Astrocyte of the hippocampus (primary cell): ENCODE results near the gene PCGF5.
"Not testable (repeated sequence)": the region's sequence is repeated elsewhere in the genome, so short reads cannot be mapped to it uniquely, and the experiment has no call there.

Source experiments
- DNase-seq: peaks from one replicate; pipeline ENCODE4 v3.0.0; 2011; ENCODE audit warnings: low read depth, low spot score

PCGF5 gene

DNA sequence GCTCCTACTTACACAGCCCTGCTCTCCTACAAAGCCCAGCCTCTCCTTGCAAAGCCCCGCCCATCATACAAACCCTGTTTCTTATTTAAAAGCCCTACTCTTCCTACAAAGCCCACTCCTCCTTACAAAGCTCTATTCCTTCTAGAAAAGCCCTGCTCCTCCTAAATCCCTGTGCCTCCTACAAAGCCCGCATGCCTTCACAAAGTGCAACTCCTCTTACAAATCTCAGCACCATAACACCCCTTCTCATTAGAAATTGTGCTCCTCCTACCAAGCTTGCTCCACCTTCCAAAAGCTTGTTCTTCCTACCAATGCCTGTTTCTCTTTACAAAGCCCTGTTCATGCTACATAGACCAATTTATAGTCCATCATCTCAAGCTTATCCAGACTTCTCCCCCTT lies 66.1 kb downstream of the PCGF5 start:
- DNase-seq, result no peak

DNA sequence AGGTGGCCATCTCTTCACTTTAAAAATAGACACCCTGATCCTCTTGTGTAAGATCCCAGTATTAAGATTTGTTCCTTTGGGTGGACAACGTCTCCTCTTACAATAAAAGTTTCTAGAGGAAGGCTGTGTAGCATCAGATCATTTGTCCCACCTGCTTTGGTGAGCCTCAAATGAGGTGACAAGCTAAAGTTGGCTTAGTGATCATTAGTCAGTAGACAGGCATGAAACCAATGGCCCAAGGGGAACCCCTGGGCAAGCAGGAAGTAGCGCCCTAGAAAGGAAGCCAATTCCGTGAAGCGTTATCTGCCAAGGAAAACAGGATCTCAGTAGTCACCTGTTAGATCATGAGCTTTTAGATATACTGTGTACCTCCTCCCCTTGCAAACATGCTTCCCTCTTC lies 66.8 kb downstream of the PCGF5 start:
- no peak for DNase-seq

DNA sequence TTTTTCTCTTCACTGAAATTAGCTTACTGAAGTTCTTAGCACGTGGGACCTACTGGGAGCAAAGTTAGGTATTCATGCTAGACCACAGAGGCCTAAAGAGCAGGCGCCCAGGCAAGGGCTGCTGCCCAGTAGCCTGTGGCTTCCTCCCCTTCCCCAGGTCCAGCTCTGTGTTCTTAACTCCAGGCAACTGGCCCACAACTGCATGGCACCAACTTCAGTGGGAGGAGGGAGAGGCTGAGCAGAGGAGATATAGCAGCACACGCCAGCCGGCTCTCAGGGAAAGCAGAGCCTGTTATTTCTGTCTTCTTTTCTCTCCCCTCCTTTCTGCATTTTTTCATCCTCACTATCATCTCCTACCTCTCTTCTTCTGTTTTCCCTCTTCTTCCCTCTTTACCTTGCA lies 67.4 kb downstream of the PCGF5 start:
- no peak for DNase-seq

DNA sequence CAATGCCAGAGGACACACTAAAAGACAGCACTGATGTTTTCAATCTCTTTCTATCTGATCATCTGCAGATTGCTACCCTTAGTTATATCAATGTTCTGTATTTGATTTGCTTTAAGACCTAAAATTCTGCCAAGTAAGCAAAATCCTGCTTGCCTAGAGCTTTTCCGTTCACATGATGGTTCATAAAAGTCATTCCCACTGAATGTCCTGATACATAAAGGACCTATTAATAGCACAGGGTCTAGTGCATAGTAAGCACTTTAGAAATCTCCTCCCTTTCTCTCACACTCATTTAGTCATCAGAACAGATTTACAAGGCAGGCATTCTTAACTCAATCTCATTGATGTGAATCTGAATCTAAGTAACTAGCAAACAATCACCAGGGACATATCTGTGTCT lies 68.8 kb downstream of the PCGF5 start:
- no peak for DNase-seq

DNA sequence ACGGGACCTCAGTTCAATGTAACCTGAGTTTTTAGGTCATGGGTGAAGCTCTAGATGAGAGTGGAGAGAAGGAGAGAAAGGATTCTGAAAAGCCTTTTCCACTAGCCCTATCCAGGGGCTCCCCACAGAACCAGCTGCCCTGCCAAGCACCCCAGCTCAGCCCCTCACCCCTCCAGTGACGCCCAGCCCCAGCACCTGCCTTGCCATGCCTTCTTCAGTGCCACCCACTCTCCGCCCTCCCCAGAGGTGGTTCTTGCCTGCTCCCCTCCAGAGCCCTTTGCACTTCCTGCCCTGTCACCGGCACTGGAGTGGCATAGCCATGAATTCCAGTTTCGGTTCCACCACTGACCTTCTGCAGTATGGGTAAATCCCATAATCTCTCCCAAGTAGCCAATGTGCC lies 70.1 kb downstream of the PCGF5 start:
- DNase-seq, result no peak

DNA sequence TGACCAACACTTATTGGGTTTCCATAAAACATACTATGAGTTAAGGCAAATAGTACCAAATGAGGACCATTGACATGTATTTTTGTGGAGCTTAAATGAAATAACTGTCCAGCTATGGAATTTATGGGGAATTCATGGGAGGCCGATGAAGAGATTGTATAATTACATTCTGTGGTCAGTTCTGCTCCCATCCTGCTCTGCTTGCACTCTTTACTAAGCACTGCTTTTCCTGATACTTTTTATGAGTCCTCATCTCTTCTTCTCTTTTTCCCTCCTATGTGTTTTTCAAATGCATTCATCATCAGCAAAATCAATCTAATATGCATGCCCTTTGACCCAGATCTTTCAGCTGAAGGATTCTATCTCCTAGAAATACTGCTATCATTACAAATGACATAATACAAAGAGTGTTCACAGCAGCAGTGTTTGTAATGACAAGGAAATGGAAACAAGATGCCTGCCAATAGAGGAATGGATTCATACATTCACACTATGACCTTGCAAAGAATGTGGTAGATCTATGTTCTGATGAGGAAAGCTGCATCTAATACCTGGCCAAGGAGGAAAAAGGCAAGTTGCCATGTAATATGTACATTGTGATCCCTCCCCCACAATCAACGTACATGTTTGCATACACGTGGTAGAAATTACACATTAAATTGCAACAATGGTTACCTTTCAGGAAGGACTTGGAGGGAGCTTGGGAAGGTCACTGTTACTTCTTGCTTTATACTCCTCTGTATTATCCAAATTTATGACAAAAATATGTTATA lies 73.9 kb downstream of the PCGF5 start:
- peak; percentile 14 for DNase-seq

DNA sequence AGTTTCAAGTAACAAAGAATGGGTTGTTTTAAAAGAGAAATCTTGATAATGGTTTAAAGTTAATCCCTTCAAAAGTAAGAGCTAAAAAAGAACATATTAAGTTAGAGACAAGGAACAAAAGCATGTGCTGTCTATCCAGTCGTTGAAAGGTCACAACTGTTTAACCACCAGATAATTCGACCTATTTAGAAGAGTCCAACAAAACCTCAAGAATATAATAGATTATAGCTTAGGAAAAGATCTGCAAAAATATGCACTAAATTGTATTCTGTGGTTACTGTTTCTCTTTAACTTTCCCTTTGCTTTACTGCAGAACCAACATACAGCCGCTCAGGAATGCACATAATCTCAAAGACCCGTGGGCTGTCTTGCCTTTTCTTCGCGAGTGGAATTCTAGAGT lies 74.9 kb downstream of the PCGF5 start:
- DNase-seq, result no peak

DNA sequence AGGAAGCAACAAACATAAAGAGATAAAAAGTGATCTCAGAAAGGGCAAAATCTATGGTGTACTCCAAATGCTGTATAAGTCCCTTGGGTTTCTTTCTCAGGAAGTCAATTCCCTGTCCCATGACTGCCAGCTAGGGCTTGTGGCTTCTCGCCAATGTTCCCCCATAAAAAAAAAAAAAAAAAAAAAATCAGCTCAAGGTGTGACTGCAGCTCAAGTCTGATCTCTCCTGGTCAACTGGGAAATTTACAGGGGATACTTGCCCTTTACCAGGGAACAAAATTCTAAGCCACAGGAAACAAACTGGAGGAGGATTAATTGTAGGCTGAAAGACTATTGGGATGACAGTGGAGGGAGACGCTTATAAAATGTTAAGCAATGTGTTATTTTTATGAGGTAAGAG lies 76.0 kb downstream of the PCGF5 start:
- peak; percentile 52 for DNase-seq

DNA sequence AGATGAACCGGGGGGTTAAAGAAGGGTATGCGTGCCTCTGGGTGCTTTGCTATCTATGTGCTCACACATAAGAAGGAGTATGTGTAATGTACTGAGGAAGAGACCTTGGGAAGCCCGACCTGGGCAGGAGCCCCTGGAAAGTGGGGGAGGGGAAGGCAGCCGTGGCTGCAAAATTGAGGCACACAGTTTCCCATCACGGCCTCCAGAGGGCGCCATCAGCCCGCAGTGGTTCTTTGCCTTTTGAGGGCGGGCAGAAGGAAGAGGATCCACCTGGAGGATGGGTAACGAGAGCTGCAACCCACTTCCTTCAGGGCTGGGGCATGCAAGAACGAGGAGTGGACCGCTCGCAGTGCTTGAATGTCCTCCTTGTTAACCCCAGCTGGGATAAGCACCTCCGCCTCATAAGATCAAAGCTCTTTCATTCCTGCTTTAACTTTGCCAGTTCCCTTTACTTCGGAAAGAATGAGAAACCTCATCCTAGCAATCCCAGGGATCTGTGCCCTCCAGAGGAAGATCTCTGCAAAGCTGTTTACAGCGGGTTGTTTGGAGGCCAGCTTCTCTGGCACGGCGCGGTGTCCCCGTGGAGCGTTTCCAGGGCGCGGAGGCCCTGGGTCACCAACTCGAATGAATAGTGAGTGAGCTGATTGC lies 77.9 kb downstream of the PCGF5 start:
- DNase-seq, result peak; percentile 92

DNA sequence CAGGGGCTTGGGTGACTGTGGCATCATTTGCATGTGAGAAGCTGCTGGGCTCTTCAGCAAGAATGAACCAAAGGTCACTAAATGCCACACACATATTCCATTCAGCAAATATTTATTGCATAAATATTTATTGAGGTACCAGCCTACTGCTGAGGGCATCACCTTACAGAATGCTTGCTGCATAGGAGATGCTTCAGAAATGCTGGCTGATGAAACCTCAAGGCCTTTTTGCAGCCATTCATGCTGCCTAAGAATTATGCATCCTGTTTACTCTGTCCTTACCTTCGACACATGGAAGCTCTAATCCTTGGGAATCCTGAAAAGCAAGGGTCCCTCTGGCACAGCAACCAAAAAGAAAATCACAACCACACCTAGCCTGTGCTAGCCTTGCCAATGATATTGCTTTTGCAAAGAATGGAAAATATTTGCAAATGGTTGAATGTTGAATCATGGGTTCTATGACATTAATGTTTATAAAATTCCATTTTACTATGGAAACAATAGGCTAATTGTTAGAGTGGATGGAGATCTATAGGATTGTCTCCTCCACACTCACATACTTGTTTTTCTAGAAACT lies 79.6 kb downstream of the PCGF5 start:
- DNase-seq, result no peak

DNA sequence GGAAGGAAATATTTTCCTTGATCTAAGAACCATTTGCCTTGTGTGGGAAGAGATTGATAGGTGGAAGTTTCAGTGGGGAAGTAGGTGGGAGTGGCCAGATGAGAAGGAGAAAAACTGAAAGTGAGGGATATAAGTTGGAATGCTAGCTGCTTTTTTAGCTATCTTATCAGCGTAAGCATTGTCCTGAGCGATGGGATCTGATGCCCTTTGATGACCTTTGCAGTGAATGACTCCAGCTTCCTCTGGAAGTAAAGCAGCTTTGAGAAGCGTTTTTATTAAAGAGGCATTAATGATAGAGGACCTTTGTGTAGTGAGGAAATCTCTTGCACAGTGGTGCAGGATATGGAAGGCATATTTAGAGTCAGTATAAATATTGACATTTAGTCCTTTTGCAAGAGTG lies 82.5 kb downstream of the PCGF5 start:
- DNase-seq, result not testable (repeated sequence)

DNA sequence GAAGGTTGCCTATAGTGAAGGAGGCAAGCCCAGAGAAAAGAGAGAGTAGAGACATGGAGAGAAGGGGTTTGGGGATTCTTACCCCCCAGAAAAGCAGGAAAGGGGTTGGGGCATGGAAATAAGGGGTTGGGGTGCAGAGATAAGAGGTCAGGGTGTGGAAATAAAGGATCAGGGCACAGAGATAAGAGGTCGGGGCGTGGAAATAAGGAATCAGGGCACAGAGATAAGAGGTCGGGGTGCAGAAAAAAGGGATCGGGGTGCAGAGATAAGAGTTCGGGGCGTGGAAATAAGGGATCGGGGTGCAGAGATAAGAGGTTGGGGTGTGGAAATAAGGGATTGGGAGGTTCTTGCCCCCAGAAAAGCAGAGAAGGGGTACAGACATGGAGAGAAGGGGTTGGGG lies 85.5 kb downstream of the PCGF5 start:
- DNase-seq, result not testable (repeated sequence)

DNA sequence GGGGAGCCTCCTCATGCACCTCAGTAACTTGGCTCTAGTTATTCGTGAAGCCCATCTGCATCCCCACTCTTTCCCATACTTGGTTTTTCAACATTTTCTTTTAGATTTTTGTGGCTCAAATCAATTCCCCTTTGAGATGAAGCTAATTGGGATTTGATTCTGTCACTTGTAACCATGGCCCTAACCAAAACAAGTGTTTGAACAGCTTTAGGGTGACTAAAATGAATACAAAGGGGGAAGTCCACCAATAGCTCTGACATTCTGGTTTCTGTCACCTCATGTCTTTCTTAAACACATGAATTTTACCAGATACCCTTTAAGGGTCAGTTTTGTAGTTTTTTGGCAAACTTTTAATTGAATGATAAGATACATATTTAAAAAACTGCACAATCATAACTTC lies 87.0 kb downstream of the PCGF5 start:
- DNase-seq, result no peak

DNA sequence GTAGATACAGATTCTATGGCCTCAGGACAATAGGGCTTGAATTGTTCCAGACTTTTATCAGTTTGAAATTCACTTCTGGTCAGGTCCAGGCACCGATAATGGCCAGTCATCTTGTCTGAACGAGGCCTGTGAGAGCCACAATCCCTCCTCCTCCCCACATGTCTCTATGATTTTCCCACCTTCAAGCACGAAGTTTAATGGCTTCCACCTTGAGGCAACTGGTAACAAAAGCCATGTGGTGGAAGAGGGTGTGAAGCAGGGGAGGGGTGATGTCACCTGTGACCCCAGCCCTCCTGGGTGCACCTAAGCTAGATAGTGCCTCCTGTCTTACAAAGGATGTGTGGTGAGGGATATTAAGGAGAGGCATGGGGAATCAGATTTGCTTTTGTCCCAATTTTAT lies 89.2 kb downstream of the PCGF5 start:
- no peak for DNase-seq

DNA sequence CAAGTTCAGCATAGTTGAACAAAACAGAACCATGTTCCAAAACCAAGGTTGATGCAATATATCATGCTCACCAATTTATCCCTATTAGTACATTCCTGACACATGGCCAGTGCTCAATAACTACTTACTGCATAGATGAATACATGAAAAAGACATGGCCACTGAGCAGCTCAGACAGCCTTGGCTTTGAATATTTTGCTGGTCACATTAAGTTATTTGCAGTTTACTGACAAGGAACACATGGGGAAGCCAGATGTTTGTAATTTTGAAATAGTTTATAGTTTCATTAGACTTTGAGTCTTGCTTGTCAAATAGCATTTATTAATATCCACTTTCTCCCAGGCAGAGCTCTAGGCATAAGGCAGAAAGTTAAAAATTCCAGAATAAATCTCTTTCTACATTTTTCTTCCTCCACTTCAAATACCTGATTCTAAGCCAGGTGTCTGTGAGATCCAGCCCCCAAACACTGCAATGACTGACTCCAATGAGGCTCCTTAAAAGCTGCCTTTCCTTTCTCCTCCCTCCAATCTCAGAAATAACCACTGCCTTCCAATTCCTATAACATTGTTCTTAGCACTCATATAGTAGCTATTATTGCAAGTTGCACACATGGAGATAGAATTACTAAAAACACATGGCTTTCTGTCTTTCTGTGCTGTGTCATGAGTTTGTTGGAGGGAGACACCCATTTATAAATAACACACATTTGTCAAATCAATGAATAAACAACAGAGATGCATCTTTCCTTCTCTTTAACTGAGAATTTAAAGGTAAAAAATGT lies 91.3 kb downstream of the PCGF5 start:
- DNase-seq, result no peak

DNA sequence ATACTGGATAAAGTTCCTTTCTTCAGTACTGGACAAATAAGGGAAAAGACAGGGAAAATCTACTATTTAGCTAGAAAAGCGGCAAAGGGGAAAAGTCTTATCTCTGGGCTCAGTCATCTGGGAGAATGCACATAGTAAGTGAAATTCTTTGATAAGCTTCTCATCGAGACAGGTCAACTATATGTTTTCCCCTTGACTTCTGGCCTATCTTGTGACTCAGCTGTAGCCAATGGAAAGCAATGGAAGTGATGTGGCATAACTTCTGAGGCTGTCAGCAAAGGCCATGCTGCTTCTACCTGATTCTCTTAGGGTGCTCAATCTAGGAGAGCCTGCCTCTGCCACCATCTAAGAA lies 91.9 kb downstream of the PCGF5 start:
- no peak for DNase-seq

DNA sequence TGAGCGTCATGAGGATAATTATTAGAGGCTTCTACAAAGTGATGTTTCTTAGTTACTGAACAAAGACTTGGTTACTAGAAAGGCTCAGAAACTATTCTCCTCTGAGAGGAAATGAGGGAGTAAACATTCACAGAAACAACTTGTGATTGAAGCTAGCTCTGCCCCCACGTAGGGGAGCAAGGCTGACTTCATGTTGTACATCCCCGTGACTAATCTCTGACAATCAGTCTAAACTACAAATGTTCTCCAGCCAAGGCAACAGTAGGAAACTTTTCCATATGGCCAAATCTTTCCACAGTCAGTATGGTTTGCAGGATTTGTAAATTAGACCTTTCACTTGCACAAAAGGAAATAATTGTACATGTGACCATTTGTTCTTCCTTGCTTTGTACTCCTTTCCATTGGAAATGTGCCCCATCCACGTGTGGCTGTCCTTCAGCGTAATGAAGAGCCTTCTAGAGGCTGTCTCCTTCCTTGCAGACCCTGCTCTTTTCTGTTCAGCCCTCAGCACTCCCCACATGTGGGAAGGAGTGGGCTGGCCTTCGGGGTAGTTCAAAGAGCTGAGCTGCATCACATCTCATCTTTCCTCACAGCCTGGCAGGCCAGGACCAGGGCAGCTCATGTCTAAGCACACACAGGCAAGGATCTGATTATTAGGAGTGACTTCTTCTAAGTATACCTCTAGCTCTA lies 93.5 kb downstream of the PCGF5 start:
- peak; percentile 57 for DNase-seq

DNA sequence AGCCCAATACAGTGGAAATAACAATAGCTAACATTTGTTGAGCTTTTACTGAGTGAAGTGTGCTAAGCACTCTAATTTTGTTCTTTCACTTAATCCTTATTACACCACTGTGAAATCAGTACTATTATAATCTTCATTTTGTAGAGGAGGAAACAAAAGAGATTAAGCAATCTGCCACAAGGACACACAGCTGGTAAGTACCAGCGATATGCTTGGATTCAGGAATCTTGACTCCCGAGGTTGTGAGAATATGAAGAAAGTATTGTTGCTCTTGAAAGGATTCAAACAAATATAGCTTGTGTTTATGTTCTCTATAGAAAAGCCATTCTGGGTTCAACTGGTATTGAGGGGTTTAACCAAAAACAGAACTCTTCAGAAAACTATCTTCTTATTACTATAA lies 96.0 kb downstream of the PCGF5 start:
- DNase-seq, result no peak

DNA sequence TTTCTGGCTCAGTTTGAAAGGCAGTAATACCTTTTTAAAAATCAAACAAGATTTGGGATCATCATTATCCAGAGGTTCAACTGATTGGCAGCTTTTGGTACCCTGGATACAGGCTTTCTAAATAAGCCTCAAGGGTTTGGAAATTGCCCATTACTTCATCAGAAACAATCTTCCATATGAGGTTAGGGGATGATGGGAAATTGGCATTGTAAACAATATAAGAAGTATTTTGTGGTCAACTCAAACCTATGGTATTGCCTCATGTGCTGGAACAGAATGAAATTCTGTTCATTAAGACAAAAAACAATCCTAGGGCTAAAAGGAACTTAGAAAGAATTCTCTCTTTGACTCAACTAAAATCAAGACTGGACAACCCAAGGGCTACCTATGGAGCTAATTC lies 97.1 kb downstream of the PCGF5 start:
- DNase-seq, result no peak

DNA sequence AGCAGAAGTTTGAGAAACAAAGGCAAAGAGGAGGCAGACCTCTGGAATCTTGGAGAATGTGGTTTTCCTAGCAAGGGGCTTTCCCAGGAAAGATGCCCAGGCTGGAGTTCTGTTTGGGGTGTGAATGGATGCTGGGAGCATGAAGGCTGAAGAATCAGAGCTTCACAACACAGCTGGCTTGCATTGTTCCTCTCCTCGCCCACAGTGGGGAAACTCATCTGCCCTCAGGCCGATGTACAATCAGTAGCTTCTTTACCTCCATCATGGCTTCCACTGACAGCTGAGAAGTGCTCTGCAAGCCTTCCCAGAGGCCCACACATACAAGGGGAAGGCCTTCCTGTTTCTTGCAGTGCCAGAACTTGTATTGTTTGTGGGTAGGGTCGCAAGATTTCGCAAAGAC lies 98.9 kb downstream of the PCGF5 start:
- DNase-seq, result no peak

DNA sequence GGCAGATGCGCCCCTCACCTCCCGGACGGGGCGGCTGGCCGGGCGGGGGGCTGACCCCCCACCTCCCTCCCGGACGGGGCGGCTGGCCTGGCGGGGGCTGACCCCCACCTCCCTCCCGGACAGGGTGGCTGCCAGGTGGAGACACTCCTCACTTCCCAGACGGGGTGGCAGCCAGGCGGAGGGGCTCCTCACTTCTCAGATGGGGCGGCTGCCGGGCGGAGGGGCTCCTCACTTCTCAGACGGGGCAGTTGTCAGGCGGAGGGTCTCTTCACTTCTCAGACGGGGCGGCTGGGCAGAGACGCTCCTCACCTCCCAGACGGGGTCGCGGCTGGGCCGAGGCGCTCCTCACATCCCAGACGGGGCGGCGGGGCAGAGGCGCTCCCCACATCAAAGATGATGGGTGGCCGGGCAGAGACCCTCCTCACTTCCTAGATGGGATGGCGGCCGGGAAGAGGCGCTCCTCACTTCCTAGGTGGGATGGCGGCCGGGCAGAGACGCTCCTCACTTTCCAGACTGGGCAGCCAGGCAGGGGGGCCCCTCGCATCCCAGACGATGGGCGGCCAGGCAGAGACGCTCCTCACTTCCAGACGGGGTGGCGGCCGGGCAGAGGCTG lies 102.9 kb downstream of the PCGF5 start:
- not testable (repeated sequence) for DNase-seq
